GM12878 (cell line): ENCODE results near the gene NFIL3.

Experiments
- CREB1 ChIP-seq: IDR thresholded peaks from 2 replicates; pipeline ENCODE4 v1.6.1; 2012; ENCODE audit warnings: low read depth, mild to moderate bottlenecking, inconsistent platforms
- EP300 ChIP-seq, 2 experiments: fragments of 150-350 bp in 1 of 2; IDR thresholded peaks; 2 replicates each; pipeline ENCODE4 v1.6.1; 2011 to 2012; ENCODE audit warnings: low read depth in 2 of 2, low read length in 2 of 2, borderline replicate concordance in 1 of 2, improper control_type of control experiment in 1 of 2, inconsistent platforms in 1 of 2; ENCODE audit not compliant: control insufficient read depth in 1 of 2
- EZH2 ChIP-seq: IDR thresholded peaks from 2 replicates; pipeline ENCODE4 v1.6.1; 2012; ENCODE audit warnings: low read depth, mild to moderate bottlenecking, control low read depth, inconsistent platforms, low read length, borderline replicate concordance; ENCODE audit not compliant: control insufficient read depth
- NFIC ChIP-seq: IDR thresholded peaks from 2 replicates; pipeline ENCODE4 v1.6.1; 2012; ENCODE audit warnings: low read depth, mild to moderate bottlenecking, inconsistent platforms, low read length, moderate library complexity
- REST ChIP-seq: IDR thresholded peaks from 2 replicates; pipeline ENCODE4 v1.6.1; 2012; ENCODE audit warnings: mild to moderate bottlenecking, low read depth, low read length
- SMC3 ChIP-seq: IDR thresholded peaks from 2 replicates; pipeline ENCODE4 v1.6.1; 2011; ENCODE audit warnings: low read length, improper control_type of control experiment, borderline replicate concordance
- SUZ12 ChIP-seq: fragments of 200-600 bp; sonication (generic); IDR thresholded peaks from one replicate; pipeline ENCODE4 v1.6.1; 2018; ENCODE audit warnings: antibody characterized with exemption, mild to moderate bottlenecking; ENCODE audit not compliant: unreplicated experiment
- ZNF274 ChIP-seq: IDR thresholded peaks from one replicate; pipeline ENCODE4 v1.8.0; 2011; ENCODE audit not compliant: insufficient read length, insufficient read depth
- TF ChIP-seq, protein P1 (sequence below), 3 experiments: IDR thresholded peaks in 2 of 3; conservative IDR thresholded peaks in 1 of 3; 2 replicates each; pipeline ENCODE4 v1.5.1; 2011; ENCODE audit warnings: low read depth in 3 of 3, low read length in 3 of 3, mild to moderate bottlenecking in 3 of 3, control low read depth in 2 of 3, moderate library complexity in 2 of 3, inconsistent platforms in 1 of 3, mixed read lengths in 1 of 3; ENCODE audit not compliant: control insufficient read depth in 2 of 3, insufficient read depth in 1 of 3; ENCODE audit errors: extremely low read depth in 1 of 3

DNA sequence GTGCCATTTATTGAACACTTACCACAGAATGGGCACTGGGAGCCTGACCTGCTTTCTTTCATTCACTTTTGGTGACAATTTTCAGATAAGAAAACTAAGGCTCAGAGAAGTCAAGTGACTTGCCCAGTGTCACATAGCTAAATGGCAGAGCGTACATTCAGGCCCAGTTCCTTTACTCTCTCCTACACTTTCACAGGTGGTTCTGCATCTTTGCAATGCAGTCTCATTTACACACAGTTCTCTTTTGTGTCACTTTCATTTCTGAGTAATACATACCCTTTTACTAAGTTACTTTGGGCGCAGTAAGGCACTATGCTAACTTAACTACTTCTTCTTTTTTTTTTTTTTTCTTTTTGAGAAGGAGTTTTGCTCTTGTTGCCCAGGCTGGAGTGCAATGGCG lies 8.3 kb downstream of the NFIL3 start:
- TF ChIP-seq EZH2 (no peak), SUZ12 (no peak), EP300 (IDR thresholded peaks at IDR 0.05; ENCODE audit: borderline replicate concordance in 1 of 2, control insufficient read depth in 1 of 2, low read depth in 2 of 2, low read length in 2 of 2) (no peak), REST (no peak), SMC3 (no peak), ZNF274 (no peak), NFIC (no peak), CREB1 (no peak)
- TF ChIP-seq, protein P1, sequence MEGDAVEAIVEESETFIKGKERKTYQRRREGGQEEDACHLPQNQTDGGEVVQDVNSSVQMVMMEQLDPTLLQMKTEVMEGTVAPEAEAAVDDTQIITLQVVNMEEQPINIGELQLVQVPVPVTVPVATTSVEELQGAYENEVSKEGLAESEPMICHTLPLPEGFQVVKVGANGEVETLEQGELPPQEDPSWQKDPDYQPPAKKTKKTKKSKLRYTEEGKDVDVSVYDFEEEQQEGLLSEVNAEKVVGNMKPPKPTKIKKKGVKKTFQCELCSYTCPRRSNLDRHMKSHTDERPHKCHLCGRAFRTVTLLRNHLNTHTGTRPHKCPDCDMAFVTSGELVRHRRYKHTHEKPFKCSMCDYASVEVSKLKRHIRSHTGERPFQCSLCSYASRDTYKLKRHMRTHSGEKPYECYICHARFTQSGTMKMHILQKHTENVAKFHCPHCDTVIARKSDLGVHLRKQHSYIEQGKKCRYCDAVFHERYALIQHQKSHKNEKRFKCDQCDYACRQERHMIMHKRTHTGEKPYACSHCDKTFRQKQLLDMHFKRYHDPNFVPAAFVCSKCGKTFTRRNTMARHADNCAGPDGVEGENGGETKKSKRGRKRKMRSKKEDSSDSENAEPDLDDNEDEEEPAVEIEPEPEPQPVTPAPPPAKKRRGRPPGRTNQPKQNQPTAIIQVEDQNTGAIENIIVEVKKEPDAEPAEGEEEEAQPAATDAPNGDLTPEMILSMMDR (IDR thresholded peaks at IDR 0.05 in 2 of 3, conservative IDR thresholded peaks at IDR 0.05 in 1 of 3; ENCODE audit: control insufficient read depth in 2 of 3, extremely low read depth in 1 of 3, insufficient read depth in 1 of 3, low read depth in 3 of 3, low read length in 3 of 3), result no peak
